GM18907 (cell line): ENCODE results near the gene SEPTIN3.
A peak's percentile ranks its signal among the peaks of the same experiment; 100 is the strongest.

Source experiments
- ATAC-seq: cut with Tn5 transposase; IDR thresholded peaks from one replicate; pipeline ENCODE4 v1.9.1; 2021; ENCODE audit warnings: mild to moderate bottlenecking, moderate library complexity; ENCODE audit not compliant: unreplicated experiment

Gene SEPTIN3

GRCh38 chr22:41974691-41975290, 5.5 kb downstream of the SEPTIN3 start:
- ATAC-seq, result no peak

GRCh38 chr22:41975299-41976069, 6.2 kb downstream of the SEPTIN3 start:
- ATAC-seq, result no peak

GRCh38 chr22:41976070-41976901, 7.0 kb downstream of the SEPTIN3 start:
- no peak for ATAC-seq

GRCh38 chr22:41976961-41977566, 7.8 kb downstream of the SEPTIN3 start:
- ATAC-seq, result no peak

- ATAC-seq, result no peak
Observed at GRCh38 chr22:41978732-41979131, 9.5 kb downstream of the SEPTIN3 start.

GRCh38 chr22:41979423-41980250, 10.4 kb downstream of the SEPTIN3 start:
- ATAC-seq, result no peak

- no peak for ATAC-seq
Observed at GRCh38 chr22:41982865-41983264, 13.6 kb downstream of the SEPTIN3 start.

GRCh38 chr22:41983513-41984405, 14.5 kb downstream of the SEPTIN3 start:
- no peak for ATAC-seq

GRCh38 chr22:41987276-41987675, 18.0 kb downstream of the SEPTIN3 start:
- no peak for ATAC-seq

GRCh38 chr22:41989246-41989645, 20.0 kb downstream of the SEPTIN3 start:
- no peak for ATAC-seq

- ATAC-seq, result no peak
Observed at GRCh38 chr22:41991111-41991510, 21.9 kb downstream of the SEPTIN3 start.

GRCh38 chr22:41992496-41992895, 23.3 kb downstream of the SEPTIN3 start:
- ATAC-seq, result no peak

- no peak for ATAC-seq
Observed at GRCh38 chr22:41995211-41995610, 26.0 kb downstream of the SEPTIN3 start.

GRCh38 chr22:41996826-41997225, 27.6 kb downstream of the SEPTIN3 start:
- ATAC-seq, result no peak

GRCh38 chr22:41998361-41999261, 29.4 kb downstream of the SEPTIN3 start, which contains the start of gene WBP2NL:
Gene WBP2NL (plus strand): TSS chr22:41998788. CDS start chr22:41998819, 31 bp downstream.
- peak; percentile 83 for ATAC-seq

- ATAC-seq, result no peak
Observed at GRCh38 chr22:42000466-42000865, 31.2 kb downstream of the SEPTIN3 start.

GRCh38 chr22:42001121-42001520, 31.9 kb downstream of the SEPTIN3 start:
- no peak for ATAC-seq

- ATAC-seq, result no peak
Observed at GRCh38 chr22:42001706-42002105, 32.5 kb downstream of the SEPTIN3 start.
